HepG2 (cell line): ENCODE data around the gene RPH3AL. TPM values are rescaled to one million over a fixed set of nuclear protein-coding genes. Genes with fewer than 3 reads are reported as not detected.

ENCODE experiments used
- DMAP1 ChIP-seq: IDR thresholded peaks from 2 replicates; pipeline ENCODE4 v1.6.1; 2016
- MED1 ChIP-seq: sonication (generic); formaldehyde crosslinking; IDR thresholded peaks from 2 replicates; pipeline ENCODE4 v1.4.0; 2020; ENCODE audit warnings: missing genetic modification reagents
- NBN ChIP-seq: fragments of 450-650 bp; conservative IDR thresholded peaks from 2 replicates; pipeline ENCODE4 v1.6.1; 2017
- STAG1 ChIP-seq: sonication (generic); formaldehyde crosslinking; IDR thresholded peaks from 2 replicates; pipeline ENCODE4 v1.4.0; 2020; ENCODE audit warnings: missing genetic modification reagents
- ZNF430 ChIP-seq: sonication (generic); formaldehyde crosslinking; IDR thresholded peaks from 2 replicates; pipeline ENCODE4 v1.9.0; 2021; ENCODE audit warnings: mild to moderate bottlenecking, missing genetic modification reagents
- ZNF543 ChIP-seq: sonication (generic); formaldehyde crosslinking; IDR thresholded peaks from 2 replicates; pipeline ENCODE4 v1.4.0; 2020; ENCODE audit warnings: mild to moderate bottlenecking, missing genetic modification reagents
- polyA plus RNA-seq, 8 experiments: library from polyadenylated mRNA; depleted of rRNA in 3 of 8; stranded (reverse) in 7 of 8; unstranded in 1 of 8; fragments of >200 nt; fragmentation: Illumina TruSeq in 4 of 8; extraction: Trizol in 4 of 8; gene quantifications; 2 replicates each; pipeline versions ENCODE4 v1.2.1 to v1.2.3, GENCODE V29; 2011 to 2016; ENCODE audit warnings: low read depth in 4 of 8, missing spikeins in 1 of 8, mixed read lengths in 1 of 8; ENCODE audit not compliant: insufficient read depth in 1 of 8
- total RNA-seq, 5 experiments: library from RNA; depleted of rRNA; stranded (reverse); fragments of >200 nt; fragmentation: Illumina TruSeq; extraction: Trizol; gene quantifications; 2 replicates each; pipeline ENCODE4 v1.2.3, GENCODE V29; 2016; ENCODE audit warnings: low read depth in 1 of 5
- TF ChIP-seq, protein P1 (sequence below), 2 experiments: sonication (generic) in 1 of 2; formaldehyde crosslinking in 1 of 2; IDR thresholded peaks; 2 replicates each; pipeline versions ENCODE4 v1.4.0 to v1.6.1; 2016 to 2020; ENCODE audit warnings: borderline replicate concordance in 1 of 2, low read depth in 1 of 2, mild to moderate bottlenecking in 1 of 2, missing genetic modification reagents in 1 of 2
- TF ChIP-seq, protein P2 (sequence below): sonication (generic); formaldehyde crosslinking; IDR thresholded peaks from 2 replicates; pipeline ENCODE4; 2020; ENCODE audit warnings: missing genetic modification reagents, mild to moderate bottlenecking, borderline replicate concordance
- TF ChIP-seq, protein P3 (sequence below): IDR thresholded peaks from 2 replicates; pipeline ENCODE4 v1.6.1; 2016

The RPH3AL gene
- total and polyA plus RNA-seq, 2 of the 13 experiments (the other 11 are each of a cell fraction or from before 2014, with no cell fraction given): 7.8 to 16.4 TPM

DNA sequence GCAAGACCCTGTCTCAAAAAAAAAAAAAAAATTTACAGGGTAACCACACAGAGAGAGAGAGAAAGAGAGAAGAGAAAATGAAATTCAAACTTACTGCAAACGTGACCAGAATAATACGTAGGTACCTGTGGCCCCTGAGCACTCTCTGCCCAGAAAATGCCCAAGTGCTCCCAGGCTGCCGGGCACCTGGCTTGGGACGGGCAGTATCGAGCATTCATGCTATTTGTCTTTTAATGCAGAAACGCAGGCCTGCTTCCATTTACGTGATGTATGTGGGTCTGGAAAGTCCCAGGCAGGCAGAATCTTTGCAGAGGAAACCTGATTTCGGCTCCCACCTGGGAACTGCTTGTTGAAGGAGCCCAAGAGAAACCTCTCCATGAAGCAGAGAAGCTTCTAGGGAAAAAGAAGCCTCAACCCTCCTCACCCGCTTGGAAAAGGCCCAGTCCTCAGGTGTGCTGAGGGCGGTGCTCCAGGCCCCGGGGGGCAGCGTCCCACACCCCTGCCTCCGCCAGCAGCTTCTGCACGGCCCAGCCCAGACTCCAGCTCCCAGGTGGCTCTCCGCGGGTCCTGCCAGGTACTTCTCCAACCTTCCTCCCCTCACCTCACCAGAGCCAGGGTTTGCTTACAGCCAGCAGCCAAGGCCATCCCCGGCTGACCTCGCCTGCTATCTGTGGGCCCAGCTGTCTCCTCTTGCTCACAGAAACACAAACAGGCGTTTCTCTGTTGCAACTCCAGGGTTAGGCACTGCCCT is 14.0 kb downstream of the RPH3AL start (continued):
- TF ChIP-seq, protein P1, sequence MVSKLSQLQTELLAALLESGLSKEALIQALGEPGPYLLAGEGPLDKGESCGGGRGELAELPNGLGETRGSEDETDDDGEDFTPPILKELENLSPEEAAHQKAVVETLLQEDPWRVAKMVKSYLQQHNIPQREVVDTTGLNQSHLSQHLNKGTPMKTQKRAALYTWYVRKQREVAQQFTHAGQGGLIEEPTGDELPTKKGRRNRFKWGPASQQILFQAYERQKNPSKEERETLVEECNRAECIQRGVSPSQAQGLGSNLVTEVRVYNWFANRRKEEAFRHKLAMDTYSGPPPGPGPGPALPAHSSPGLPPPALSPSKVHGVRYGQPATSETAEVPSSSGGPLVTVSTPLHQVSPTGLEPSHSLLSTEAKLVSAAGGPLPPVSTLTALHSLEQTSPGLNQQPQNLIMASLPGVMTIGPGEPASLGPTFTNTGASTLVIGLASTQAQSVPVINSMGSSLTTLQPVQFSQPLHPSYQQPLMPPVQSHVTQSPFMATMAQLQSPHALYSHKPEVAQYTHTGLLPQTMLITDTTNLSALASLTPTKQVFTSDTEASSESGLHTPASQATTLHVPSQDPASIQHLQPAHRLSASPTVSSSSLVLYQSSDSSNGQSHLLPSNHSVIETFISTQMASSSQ (IDR thresholded peaks at IDR 0.05; ENCODE audit: low read depth): 0 out of 2 replicates have a peak, but pooled peaks have one; percentile 22
- TF ChIP-seq, protein P1 (CRISPR knock-in tag; IDR thresholded peaks at IDR 0.05; ENCODE audit: borderline replicate concordance): peak; percentile 54; the same call in 1 of the 2 replicates
- TF ChIP-seq, protein P2, sequence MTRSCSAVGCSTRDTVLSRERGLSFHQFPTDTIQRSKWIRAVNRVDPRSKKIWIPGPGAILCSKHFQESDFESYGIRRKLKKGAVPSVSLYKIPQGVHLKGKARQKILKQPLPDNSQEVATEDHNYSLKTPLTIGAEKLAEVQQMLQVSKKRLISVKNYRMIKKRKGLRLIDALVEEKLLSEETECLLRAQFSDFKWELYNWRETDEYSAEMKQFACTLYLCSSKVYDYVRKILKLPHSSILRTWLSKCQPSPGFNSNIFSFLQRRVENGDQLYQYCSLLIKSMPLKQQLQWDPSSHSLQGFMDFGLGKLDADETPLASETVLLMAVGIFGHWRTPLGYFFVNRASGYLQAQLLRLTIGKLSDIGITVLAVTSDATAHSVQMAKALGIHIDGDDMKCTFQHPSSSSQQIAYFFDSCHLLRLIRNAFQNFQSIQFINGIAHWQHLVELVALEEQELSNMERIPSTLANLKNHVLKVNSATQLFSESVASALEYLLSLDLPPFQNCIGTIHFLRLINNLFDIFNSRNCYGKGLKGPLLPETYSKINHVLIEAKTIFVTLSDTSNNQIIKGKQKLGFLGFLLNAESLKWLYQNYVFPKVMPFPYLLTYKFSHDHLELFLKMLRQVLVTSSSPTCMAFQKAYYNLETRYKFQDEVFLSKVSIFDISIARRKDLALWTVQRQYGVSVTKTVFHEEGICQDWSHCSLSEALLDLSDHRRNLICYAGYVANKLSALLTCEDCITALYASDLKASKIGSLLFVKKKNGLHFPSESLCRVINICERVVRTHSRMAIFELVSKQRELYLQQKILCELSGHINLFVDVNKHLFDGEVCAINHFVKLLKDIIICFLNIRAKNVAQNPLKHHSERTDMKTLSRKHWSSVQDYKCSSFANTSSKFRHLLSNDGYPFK (CRISPR knock-in tag): 0 out of 2 replicates have a peak, but pooled peaks have one; percentile 22
- peak; percentile 71; the same call in 1 of the 2 replicates for TF ChIP-seq MED1
- peak; percentile 68; the same call in 1 of the 2 replicates for TF ChIP-seq ZNF430 (CRISPR knock-in tag)
- no peak for TF ChIP-seq DMAP1 (CRISPR knock-in tag)
- no peak for TF ChIP-seq ZNF543 (CRISPR knock-in tag)
- no peak for TF ChIP-seq NBN
- TF ChIP-seq STAG1: no peak
- TF ChIP-seq, protein P3, sequence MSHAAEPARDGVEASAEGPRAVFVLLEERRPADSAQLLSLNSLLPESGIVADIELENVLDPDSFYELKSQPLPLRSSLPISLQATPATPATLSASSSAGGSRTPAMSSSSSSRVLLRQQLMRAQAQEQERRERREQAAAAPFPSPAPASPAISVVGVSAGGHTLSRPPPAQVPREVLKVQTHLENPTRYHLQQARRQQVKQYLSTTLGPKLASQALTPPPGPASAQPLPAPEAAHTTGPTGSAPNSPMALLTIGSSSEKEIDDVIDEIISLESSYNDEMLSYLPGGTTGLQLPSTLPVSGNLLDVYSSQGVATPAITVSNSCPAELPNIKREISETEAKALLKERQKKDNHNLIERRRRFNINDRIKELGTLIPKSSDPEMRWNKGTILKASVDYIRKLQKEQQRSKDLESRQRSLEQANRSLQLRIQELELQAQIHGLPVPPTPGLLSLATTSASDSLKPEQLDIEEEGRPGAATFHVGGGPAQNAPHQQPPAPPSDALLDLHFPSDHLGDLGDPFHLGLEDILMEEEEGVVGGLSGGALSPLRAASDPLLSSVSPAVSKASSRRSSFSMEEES: no peak
